ENCODE measurements around the gene LARP1. TPM values are rescaled to one million over a fixed set of nuclear protein-coding genes. Genes with fewer than 3 reads are reported as not detected.

The LARP1 gene
- total and polyA plus RNA-seq, 9 donors = 38.1 to 249 (median 146) TPM

DNA sequence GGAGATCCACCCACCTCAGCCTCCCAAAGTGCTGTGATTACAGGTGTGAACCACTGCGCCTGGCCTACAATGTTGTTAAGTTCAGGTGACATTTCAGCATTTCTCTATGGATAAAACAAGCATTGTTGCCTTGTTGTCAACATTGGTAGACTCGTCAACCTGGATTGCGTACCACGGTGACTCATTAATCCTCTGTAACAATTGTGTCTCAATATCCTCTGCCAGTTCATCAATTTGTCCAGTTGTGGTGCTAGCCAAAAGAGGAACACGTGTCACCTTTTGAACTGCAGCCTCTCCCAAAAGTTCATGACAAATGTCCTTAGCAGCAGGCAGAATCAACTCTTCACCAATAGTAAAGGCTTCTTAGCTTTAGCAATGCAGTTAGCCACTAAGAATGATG lies 46.3 kb upstream of the LARP1 start:
- Histone ChIP-seq H3K9me3 (no peaks in the 10 kb centered on the region), H3K4me1 (ENCODE audit: insufficient read depth) (no peaks in the 10 kb centered on the region), H3K4me3 (no peak overlapping the region), H3K36me3 (no peaks in the 10 kb centered on the region), H3K27ac (no peak overlapping the region), H3K27me3 (no peaks in the 10 kb centered on the region)
- DNase-seq = no peak
- TF ChIP-seq, protein P1, sequence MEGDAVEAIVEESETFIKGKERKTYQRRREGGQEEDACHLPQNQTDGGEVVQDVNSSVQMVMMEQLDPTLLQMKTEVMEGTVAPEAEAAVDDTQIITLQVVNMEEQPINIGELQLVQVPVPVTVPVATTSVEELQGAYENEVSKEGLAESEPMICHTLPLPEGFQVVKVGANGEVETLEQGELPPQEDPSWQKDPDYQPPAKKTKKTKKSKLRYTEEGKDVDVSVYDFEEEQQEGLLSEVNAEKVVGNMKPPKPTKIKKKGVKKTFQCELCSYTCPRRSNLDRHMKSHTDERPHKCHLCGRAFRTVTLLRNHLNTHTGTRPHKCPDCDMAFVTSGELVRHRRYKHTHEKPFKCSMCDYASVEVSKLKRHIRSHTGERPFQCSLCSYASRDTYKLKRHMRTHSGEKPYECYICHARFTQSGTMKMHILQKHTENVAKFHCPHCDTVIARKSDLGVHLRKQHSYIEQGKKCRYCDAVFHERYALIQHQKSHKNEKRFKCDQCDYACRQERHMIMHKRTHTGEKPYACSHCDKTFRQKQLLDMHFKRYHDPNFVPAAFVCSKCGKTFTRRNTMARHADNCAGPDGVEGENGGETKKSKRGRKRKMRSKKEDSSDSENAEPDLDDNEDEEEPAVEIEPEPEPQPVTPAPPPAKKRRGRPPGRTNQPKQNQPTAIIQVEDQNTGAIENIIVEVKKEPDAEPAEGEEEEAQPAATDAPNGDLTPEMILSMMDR (IDR thresholded peaks at IDR 0.05) = no peak
- TF ChIP-seq EP300 (IDR thresholded peaks at IDR 0.05) (no peak), POLR2A (IDR thresholded peaks at IDR 0.05) (no peak)
- intact Hi-C loops (cut with DNase I) = no loop called here
- WGBS, 3 donors = 89 to 95% (median 92%) methylated on average over 5 of the region's 5 CpGs

DNA sequence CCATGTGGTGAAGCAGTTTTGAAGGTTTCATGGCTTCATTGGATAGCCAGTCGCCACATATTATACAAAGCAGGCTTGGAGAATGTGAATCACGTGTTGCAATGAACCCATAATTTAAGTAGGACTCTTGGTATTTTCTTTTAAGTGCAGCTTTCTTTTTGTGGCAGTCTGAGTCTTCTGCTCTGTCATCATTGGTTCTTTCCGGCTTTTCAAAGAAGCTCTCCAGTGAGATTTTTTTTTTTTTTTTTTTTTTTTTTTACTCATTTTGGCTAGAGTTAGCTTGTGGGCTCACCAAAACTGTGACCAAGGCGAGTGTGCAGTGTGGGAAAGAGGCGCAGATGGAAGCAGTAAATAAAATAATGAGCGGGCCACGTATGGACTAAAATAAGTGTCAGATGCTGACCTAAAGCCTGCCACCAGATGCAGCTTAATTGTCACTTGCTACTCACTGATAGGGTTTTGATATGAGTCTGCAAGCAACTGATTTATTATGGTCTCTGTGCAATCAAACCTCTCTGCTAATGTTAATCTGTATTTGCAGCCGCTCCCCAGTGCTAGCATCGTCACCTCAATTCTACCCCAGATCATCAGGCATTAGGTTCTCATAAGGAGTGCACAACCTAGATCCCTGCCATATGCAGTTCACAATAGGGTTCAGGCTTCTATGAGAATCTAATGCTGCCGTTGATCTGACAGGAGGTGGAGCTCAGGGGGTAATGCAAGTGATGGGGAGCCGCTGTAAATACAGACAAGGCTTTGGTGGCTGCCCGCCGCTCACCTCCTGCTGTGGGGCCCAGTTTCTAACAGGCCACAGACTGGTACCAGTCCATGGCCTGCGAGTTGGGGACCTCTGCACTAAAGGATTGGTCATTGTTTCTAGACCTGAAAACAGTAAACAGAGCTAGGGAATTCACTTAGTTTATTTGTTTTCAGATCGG lies 45.5 kb upstream of the LARP1 start:
- Histone ChIP-seq H3K36me3 (no peaks in the 10 kb centered on the region), H3K9me3 (no peaks in the 10 kb centered on the region), H3K27ac (no peak overlapping the region), H3K27me3 (no peaks in the 10 kb centered on the region), H3K4me3 (no peak overlapping the region), H3K4me1 (ENCODE audit: insufficient read depth) (no peaks in the 10 kb centered on the region)
- intact Hi-C loops (cut with DNase I) = no loop called here
- 90 to 91% (median 91%) methylated on average over 15 of the region's 15 CpGs for WGBS, 3 donors
- no peak for DNase-seq
- no peak for TF ChIP-seq EP300 (IDR thresholded peaks at IDR 0.05)
- no peak for TF ChIP-seq POLR2A (IDR thresholded peaks at IDR 0.05)
- TF ChIP-seq, protein P1 (IDR thresholded peaks at IDR 0.05) = no peak

DNA sequence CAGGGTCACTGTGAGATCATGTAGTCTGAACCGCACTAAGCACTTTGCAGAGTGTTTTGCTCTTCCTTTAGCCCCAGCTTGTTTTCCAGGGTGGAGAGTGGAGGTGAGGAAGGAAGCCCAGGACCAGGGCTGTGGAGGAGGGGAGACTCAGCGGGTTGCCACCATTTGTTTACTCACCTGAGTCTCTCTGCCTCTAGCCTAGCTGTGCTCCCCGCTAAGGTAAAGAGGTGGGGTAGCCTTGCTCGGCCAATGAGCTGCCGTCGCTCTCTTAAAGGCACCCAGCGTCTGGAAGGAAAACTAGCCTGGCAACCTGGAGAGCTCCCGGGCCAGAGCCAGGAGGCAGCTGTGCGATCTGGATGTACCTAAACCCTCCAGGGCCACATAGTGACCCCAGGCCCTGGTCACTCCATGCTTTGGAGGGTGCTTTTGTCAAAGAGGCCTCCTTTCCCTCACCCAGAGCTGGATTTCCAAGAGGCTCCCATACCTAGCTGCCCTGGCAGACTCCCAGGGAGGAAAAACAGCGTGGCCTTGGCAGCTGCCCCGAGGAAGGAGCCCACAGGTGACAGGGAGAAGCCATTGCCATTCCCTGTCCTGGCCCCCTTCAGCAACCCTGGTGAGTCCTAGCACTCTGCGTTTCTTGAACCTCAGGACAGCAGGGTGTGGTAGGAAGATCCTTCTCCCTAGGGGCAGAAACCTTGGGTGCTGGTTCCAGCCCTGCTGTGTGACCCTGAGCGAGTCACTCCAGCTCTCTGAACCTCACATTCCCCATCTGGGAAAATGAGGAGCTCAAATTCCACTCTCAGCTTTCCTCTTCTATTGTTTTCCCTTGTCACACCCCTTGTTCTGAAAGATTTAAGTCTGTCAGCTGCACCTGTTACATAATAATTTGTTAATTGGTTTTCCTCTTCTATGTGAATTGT lies 42.4 kb upstream of the LARP1 start:
- no peak for TF ChIP-seq POLR2A (IDR thresholded peaks at IDR 0.05)
- no peak for TF ChIP-seq EP300 (IDR thresholded peaks at IDR 0.05)
- TF ChIP-seq, protein P1 (IDR thresholded peaks at IDR 0.05) = no peak
- Histone ChIP-seq H3K27me3 (no peaks in the 10 kb centered on the region), H3K9me3 (no peaks in the 10 kb centered on the region), H3K4me1 (ENCODE audit: insufficient read depth) (no peaks in the 10 kb centered on the region), H3K36me3 (no peaks in the 10 kb centered on the region), H3K4me3 (no peak overlapping the region), H3K27ac (no peak overlapping the region)
- WGBS, 3 donors = 78 to 81% (median 80%) methylated on average over 13 of the region's 13 CpGs
- intact Hi-C loops (cut with DNase I) = no loop called here
- no peak for DNase-seq

DNA sequence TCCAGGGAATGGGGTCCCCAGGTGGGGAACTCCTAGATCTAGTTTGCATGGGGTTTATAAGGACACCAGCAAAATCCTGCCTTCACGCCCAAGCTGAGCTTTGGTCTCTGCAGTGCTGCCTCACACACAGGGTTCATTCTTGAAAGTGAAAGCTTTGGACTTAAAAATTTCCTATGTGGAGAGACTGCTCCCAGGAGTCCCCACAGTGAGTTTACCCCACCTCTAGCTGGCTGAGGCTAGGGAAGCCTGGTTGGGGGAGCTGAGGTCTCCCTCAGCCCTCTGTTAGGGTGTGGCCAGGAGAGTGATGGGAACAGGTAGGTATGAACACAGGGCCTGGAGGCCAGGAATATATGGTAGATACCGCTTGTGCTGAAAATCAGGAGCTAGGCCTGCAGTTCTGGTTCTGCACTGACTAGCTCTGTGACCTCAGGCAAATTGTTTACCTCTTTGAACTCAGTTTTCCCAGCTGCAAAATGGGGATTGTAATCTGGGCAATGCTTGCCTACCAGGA lies 41.5 kb upstream of the LARP1 start:
- TF ChIP-seq, protein P1 (IDR thresholded peaks at IDR 0.05) = no peak
- TF ChIP-seq EP300 (IDR thresholded peaks at IDR 0.05) = no peak
- no peak for TF ChIP-seq POLR2A (IDR thresholded peaks at IDR 0.05)
- Histone ChIP-seq H3K27me3 (no peaks in the 10 kb centered on the region), H3K4me1 (ENCODE audit: insufficient read depth) (no peaks in the 10 kb centered on the region), H3K9me3 (no peaks in the 10 kb centered on the region), H3K4me3 (no peak overlapping the region), H3K36me3 (no peaks in the 10 kb centered on the region), H3K27ac (no peak overlapping the region)
- WGBS, 3 donors = 80 to 85% (median 85%) methylated on average over 2 of the region's 2 CpGs
- no peak for DNase-seq
- intact Hi-C loops (cut with DNase I) = no loop called here
